Mesothelial cell of epicardium (in vitro differentiated cells): ENCODE results near the gene GARIN3. TPM values are rescaled to one million over a fixed set of nuclear protein-coding genes. Genes with fewer than 3 reads are reported as not detected.

Source experiments
- DNase-seq, 2 experiments: peaks; one replicate each; pipeline ENCODE4 v3.0.0; 2021; ENCODE audit warnings: low spot score in 2 of 2; ENCODE audit not compliant: unreplicated experiment in 2 of 2
- H3K27ac Mint-ChIP-seq: 2 replicates; pipeline ENCODE4 v1.8.0; 2021; ENCODE audit warnings: mixed read lengths
- H3K27me3 Mint-ChIP-seq: 2 replicates; pipeline ENCODE4 v1.8.0; 2021; ENCODE audit warnings: low read depth, mixed read lengths
- H3K36me3 Mint-ChIP-seq: 2 replicates; pipeline ENCODE4 v1.8.0; 2021; ENCODE audit warnings: mixed read lengths
- H3K4me1 Mint-ChIP-seq: 2 replicates; pipeline ENCODE4 v1.8.0; 2021; ENCODE audit warnings: mixed read lengths
- H3K4me3 Mint-ChIP-seq: 2 replicates; pipeline ENCODE4 v1.8.0; 2021; ENCODE audit warnings: mild to moderate bottlenecking, moderate library complexity, mixed read lengths
- H3K9me3 Mint-ChIP-seq: 2 replicates; pipeline ENCODE4 v1.8.0; 2021; ENCODE audit warnings: mixed read lengths
- CTCF ChIP-seq: fragments of 200-600 bp; sonication (generic); IDR thresholded peaks from one replicate; pipeline ENCODE4 v1.5.0; 2021; ENCODE audit warnings: antibody characterized with exemption; ENCODE audit not compliant: unreplicated experiment
- total RNA-seq: library from RNA; stranded (reverse); gene quantifications from 3 replicates; pipeline ENCODE4 v1.2.1, GENCODE V29; 2021

The GARIN3 gene
- total RNA-seq, 1 donor from 2014 or later, result not detected

- TF ChIP-seq CTCF, result no peak
- Mint-ChIP-seq H3K27ac (no peak overlapping the region), H3K9me3 (no peaks in the 10 kb centered on the region), H3K27me3 (no peaks in the 10 kb centered on the region), H3K4me3 (no peak overlapping the region), H3K36me3 (peaks cover 23% of the 10 kb centered on the region), H3K4me1 (peaks cover 8% of the 10 kb centered on the region)
- DNase-seq, result no peak
Observed at GRCh38 chr5:157137691-157138090, 28.4 kb downstream of the GARIN3 start.

GRCh38 chr5:157132281-157132612 lies 33.8 kb downstream of the GARIN3 start:
- Mint-ChIP-seq H3K4me3 (no peak overlapping the region), H3K36me3 (peaks cover under 1% of the 10 kb centered on the region), H3K27ac (no peak overlapping the region), H3K4me1 (no peaks in the 10 kb centered on the region), H3K27me3 (no peaks in the 10 kb centered on the region), H3K9me3 (no peaks in the 10 kb centered on the region)
- DNase-seq, result no peak
- no peak for TF ChIP-seq CTCF

GRCh38 chr5:157130925-157131324 lies 35.1 kb downstream of the GARIN3 start:
- Mint-ChIP-seq H3K9me3 (no peaks in the 10 kb centered on the region), H3K4me1 (no peaks in the 10 kb centered on the region), H3K27me3 (no peaks in the 10 kb centered on the region), H3K36me3 (no peaks in the 10 kb centered on the region), H3K27ac (no peak overlapping the region), H3K4me3 (no peak overlapping the region)
- no peak for DNase-seq
- no peak for TF ChIP-seq CTCF

DNA sequence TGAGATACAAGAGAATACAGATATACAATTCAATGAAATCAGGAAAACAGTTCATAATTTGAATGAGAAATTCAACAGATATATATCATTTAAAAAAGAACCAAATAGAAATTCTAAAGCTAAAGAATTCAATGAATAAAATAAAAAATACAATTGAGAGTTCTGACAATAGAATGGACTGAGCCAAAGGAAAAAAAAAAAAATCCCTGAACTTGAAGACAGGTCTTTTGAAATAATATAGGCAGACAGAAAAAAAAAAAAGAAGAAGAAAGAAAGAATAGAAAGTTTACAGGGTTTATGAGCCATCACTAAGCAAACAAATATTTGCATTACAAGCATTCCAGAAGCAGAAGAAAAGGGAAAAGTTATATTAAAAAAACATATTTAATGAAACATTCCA lies 44.4 kb downstream of the GARIN3 start:
- peaks cover 23% of the 10 kb centered on the region for H3K9me3 Mint-ChIP-seq
- no peak overlapping the region for H3K4me3 Mint-ChIP-seq
- no peaks in the 10 kb centered on the region for H3K4me1 Mint-ChIP-seq

DNA sequence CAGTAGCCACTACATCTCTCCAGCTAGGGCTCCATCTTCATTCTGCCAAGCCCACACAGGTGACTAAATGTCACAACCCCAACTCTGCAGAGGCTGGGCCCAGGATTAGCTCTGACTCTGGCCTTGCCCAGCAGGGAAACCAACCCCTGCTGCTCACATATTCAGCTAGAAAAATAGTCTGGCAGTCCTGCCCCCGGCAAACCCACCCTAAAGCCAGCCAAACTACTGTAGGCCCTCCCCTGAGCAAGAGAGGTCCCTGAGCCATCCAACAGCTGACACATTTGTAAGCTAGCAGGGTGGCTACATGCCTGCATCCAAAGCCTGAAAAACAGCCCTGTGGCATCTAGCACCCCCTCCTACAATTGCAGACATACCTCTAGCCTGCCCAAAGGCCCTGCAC lies 46.0 kb downstream of the GARIN3 start:
- Mint-ChIP-seq H3K36me3 (peaks cover 5% of the 10 kb centered on the region), H3K4me1 (no peaks in the 10 kb centered on the region), H3K27me3 (no peaks in the 10 kb centered on the region), H3K9me3 (peaks cover 23% of the 10 kb centered on the region), H3K4me3 (no peak overlapping the region), H3K27ac (no peak overlapping the region)
- TF ChIP-seq CTCF, result no peak
- no peak for DNase-seq

More for the DNA sequence above, 44.4 kb downstream of the GARIN3 start:
- peaks cover 5% of the 10 kb centered on the region for H3K36me3 Mint-ChIP-seq
- no peaks in the 10 kb centered on the region for H3K27me3 Mint-ChIP-seq
- H3K27ac Mint-ChIP-seq, result no peak overlapping the region
- DNase-seq, result no peak
- no peak for TF ChIP-seq CTCF

DNA sequence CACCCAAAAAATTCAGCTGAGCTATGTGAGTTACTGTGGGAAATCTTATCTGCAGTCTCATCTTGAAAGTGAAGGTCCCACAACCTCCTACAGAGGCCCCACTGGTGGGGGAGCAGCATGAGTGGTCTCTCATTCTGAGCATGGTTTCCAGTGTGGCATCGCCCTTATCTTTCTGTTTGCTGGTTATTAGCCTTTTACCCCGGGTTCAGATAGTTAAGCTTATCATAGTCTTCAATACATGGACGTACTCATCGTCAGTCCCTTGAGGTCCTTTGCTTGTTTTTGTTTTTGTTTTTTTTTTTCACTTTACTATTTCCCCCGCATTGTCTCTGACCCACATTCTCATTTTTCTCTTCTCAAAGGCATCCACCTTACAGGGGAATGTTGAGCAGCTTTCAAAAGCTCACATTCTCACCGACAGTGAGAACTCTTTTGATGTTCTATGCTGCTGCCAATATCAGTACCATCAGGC lies 49.5 kb downstream of the GARIN3 start:
- no peaks in the 10 kb centered on the region for H3K27me3 Mint-ChIP-seq
- TF ChIP-seq CTCF, result no peak
- H3K4me3 Mint-ChIP-seq, result no peak overlapping the region
- H3K9me3 Mint-ChIP-seq, result peaks cover 6% of the 10 kb centered on the region
- H3K36me3 Mint-ChIP-seq, result no peaks in the 10 kb centered on the region
- DNase-seq, result no peak
- H3K27ac Mint-ChIP-seq, result no peak overlapping the region
- no peaks in the 10 kb centered on the region for H3K4me1 Mint-ChIP-seq
